Stimulated activated CD4-positive, alpha-beta T cell treated with anti-CD3 and anti-CD28 coated beads, Interleukin-1b, Interleukin-23, amount 100 ng/mL, for 24 hours (primary cell): ENCODE data around the gene LSM14A.
A peak's percentile ranks its signal among the peaks of the same experiment; 100 is the strongest.
"Not testable (repeated sequence)": the region's sequence is repeated elsewhere in the genome, so short reads cannot be mapped to it uniquely, and the experiment has no call there.

Experiments
- DNase-seq, 4 experiments: peaks; one replicate each; pipeline ENCODE4 v3.0.0-alpha.2; 2020; ENCODE audit warnings: low read depth in 4 of 4, low spot score in 1 of 4

LSM14A gene

DNA sequence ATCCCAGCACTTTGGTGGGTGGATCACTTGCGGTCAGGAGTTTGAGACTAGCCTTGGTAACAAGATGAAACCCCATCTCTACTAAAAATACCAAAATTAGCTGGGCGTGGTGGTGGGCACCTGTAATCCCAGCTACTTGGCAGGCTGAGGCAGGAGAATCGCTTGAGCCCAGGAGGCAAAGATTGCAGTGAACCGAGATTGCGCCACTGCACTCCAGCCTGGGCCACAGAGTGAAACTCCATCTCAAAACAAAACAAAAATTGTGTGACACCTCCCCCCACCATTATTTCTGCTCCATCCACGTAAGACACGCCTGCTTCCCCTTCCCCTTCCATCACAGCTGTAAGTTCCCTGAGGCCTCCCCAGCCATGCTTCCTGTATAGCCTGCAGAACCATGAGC lies 13.3 kb upstream of the LSM14A start:
- not testable (repeated sequence) for DNase-seq

DNA sequence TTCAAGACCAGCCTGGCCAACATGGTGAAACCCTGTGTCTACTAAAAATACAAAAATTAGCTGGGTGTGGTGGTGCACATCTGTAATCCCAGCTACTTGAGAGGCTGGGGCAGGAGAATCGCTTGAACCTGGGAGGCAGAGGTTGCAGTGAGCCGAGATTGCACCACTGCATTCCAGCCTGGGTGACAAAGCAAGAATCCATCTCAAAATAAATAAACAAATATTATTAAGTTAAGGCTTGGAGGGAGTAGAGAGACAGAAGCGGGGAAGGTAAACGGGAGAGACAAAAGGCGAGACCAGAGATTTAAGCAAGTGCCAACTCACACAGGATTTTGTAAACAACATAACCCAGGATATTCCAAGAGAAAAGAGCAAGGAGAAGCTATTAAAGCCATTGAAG lies 12.8 kb upstream of the LSM14A start:
- not testable (repeated sequence) for DNase-seq

DNA sequence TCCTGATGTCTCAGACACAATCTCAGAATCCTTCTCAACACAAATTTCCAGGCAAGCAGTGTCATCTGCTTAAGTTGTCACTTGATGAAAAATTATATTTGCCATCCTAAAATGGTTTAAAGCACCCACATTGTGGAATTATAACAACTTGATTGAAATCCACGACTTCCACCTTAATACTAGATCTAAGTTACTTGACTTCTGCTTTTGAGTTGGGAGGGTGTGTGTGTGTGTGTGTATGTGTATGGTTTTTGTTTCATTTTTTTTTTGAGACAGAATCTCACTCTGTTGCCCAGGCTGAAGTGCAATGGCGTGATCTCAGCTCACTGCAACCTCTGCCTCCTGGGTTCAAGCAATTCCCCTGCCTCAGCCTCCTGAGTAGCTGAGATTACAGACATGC lies 10.4 kb upstream of the LSM14A start:
- DNase-seq: not testable (repeated sequence)

DNA sequence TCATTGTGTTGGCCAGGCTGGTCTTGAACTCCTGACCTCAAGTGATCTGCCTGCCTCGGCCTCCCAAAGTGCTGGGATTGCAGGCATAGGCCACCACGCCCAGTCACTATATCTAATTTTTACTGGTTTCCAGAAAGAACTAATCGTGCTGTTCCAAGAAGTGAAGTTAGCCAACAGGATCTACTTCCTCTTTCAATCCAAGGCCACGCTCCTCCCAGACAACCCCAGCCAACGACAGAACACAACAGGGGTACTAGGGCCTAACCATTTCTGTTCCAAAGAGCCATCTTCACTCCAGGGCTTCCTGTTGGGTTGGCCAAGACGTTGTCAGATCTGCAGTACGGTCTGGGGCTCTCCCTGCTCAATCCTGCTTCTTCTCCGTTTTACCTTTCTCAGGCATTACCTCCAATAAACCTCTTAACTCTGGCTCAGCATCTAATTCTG lies 7.0 kb upstream of the LSM14A start:
- no peak for DNase-seq

DNA sequence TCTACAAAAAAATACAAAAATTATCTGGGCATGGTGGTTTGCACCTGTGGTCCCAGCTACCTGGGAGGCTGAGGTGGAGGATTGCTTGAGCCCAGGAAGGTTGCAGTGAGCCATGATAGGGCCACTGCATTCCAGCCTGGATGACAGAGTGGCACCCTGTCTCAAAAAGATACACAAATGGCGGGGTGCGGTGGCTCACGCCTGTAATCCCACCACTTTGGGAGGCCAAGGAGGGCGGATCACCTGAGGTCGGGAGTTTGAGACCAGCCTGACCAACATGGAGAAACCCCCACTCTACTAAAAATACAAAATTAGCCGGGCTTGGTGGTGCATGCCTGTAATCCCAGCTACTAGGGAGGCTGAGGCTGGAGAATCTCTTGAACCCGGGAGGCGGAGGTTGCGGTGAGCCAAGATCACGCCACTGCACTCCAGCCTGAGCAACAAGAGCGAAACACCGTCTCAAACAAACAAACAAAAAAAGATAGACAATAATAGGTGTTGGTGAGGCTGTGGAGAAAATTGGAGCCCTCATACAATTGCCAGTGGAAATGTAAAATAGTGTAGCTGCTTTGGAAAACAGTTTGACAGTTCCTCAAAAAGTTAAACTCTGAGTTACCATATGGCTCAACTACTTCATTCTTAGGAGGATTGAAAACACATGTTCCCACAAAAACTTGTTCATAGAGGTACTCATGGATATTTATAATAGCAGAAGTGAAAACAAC lies 2.7 kb upstream of the LSM14A start:
- not testable (repeated sequence) for DNase-seq

DNA sequence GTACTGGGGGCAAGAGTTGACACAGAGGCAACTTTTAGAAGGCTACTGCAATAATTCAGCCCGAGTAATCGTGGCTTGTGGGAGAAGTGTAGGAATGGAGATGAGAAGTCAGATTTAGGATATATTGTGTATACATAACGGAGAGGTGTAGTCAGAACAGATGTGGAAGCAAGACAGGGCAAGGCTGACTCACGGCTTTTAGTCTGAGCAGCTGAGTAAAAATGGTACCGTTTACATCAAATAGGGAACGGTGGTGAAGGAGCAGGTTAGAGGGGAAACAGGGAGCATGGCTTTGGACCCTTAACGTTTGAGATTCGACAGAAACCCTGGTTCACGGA lies 796 bp upstream of the LSM14A start:
- peak in 3 of 4 experiments; percentile 26 to 39 (median 35) for DNase-seq

DNA sequence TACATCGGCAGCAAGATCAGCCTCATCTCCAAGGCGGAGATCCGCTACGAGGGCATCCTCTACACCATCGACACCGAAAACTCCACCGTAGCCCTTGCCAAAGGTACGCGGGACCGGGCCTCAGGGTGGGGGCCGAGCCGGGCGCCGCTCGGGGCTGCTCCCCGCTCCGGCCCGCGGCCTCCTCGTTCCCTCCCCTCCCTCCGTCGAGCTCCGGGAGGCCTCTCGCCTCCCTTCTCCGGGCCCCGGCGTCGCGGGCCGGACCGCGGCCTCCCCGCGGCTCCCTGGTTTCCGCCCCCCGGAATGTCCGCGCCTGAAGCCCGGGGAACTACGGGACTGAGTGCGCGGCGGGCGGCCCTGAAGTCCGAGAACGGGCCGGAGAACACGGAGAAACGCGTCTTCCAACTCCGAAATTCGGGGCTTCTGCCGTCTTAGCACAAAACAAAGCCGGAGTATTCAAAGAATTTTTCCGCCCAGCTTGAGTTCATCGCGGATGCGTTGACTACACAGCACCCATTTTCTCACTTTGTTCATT lies 423 bp downstream of the LSM14A start:
- peak in 3 of 4 experiments; percentile 7 to 13 (median 7) for DNase-seq

DNA sequence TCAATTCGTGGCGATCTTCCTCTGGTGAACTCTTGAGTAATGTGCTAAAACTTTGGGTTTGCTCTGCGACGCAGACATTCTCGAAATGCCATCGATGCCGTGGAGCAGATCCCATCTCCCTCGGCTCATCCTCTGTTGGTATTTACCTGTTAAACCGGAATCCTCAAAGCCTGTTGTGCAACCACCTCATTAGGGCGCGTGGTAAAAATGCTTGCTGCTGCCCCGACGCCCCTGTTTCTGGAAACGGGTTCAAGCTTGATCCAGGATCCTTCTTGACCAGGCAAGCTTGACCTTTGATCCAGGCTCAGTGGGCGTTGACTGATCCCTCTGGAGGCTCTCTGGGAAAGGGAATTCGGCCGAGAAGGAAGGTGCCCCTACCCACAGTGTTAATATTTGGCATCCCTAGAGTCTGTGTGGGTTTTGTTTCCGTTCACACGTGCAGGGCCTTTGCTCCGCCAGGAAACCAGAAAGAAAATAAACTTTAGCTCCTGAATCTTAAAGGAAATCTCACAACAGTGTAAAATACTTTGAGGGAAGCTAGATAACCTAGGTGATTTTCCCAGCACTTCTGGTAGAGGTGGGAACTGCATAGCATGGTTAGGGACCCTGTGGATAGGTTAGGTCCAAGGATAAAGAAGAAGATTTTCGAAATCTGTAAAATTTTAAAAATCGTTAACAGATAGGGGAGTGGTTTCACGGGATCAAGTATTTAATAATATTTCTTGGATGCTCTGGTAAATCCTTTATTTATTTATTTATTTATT lies 1.1 kb downstream of the LSM14A start:
- peak in 3 of 4 experiments; percentile 2 to 8 (median 4) for DNase-seq

DNA sequence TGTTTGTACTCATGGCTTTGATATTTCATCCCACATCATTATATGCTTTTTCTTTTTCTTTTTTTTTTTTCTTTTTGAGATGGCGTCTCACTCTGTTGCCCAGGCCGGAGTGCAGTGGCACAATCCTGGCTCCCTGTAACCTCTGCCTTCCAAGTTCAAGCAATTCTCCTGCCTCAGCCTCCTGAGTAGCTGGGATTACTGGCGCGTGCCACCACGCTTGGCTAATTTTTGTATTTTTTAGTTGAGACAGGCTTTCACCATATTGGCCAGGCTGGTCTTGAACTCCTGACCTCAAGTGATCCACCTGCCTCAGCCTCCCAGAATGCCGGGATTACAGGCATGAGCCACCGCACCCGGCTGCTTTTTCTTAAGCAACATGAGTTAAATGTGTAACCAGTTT lies 2.9 kb downstream of the LSM14A start:
- DNase-seq: not testable (repeated sequence)

DNA sequence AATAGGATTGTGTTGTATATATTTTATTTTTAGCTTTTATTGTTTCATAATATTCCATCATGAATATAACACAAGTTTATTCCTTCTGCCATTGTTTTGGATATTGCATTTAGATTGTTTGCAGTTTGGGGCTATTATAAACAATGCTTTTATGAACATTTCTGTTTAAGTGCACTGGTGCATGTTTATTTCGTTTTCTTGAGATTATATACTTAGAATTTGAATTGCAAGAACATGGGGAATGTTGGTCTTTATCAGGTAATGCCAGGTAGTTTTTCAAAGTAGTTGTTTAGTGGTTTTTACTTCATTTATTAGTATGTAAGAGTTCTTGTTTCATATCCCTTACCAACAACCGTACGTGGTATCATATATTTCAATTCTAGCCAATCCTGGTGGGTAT lies 4.3 kb downstream of the LSM14A start:
- no peak for DNase-seq

DNA sequence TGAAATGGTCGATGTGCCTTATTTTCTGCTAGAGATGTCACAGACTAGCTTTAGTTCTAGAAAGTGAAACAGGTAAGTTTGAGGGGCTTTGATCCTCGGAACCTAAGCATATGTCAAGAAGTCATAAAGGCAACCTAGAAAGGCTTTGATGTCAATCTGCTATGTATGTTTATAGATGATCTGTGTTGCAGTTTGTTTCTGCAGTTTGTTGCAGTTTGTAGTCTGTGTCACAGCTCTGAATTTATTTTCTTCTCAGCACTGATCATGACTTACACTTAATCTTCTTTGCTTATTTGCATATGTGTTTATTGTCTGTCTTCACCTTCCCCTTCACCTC lies 5.9 kb downstream of the LSM14A start:
- no peak for DNase-seq

DNA sequence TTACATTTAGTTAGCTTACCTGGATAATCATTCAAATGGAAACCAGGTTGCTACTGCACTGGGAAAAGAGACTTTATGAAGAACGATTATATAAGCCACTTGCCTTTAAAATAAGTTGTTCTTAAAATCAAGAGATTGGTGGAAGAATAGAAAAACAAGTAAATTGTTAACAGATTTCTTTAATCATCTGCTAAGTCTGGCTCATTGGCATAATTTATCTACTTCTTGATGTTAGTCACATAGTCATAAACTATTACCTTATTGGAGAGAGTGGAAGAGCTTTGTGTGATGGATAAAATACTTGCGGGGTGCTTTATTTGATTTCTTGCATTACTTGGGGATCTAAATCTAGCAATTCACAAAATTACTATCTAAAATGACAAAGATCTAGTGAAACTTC lies 6.8 kb downstream of the LSM14A start:
- DNase-seq: no peak

DNA sequence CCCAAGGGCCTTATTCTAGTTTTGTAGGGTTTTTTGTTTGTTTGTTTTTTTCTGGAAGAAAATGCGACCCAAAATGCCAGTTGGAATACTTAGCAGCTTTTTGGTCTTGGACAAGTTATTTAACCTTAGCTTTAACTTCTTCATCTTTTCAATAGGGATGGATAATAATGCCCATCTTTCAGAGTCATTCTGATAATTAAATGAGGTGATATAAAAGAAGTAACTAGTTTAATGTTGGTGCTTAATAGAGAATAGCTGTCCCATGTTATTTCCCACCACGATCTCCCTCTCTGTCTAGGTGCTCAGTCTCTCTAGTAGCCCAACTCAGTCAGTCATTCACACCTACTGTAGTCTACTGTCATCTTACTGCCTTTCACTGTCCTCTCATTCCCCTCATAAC lies 8.0 kb downstream of the LSM14A start:
- DNase-seq: no peak

DNA sequence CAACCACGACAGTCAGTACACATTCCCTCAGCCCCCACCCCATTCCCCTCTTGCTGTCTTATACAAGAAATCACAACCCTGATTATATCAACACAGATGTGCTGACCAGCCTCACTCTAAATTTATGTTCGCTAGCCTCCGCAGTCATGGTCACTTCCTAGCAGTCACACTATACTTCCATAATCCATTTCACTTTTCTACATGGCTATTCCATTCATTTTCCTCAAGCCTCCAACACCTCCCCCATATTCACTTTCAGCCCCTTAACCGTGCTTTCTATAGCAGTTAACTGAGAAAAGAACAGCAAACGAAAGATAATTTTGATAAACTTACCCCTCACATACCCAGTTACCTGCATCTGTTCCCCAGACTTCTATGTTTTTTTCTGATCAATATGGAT lies 8.4 kb downstream of the LSM14A start:
- no peak for DNase-seq

DNA sequence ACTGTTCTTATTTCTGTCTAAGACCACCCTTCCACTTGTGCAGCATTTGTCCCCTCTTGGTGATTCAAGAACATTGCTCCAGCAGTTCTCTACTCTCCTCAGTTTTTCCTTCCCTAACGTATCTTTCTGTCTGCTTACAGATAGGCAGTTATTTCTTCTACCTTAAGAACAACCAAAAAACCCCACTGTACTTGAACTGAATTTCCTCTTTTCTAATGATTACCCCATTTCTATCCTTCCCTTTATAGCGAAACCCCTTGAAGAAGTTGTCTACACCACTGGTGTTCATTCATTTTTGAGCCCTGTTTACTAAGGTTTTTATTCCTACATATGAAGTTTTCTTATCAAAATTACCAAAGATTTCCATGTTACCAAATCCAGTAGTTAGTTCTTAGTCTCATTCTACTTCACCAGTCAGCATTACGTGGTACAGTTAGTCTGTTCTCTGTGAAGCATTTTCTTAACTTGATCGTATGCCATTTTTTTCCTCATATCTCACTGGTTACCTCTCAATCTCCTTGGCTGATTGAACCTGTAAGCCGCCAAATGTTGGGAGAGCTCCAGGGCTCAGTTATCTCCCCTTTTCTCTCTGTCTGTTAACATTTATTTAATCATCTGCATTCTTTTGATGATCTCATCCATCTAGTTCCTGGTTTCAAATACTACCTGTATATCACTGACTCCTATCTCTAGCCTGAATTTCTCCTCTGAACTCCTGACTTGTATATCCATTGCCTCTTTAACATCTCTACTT lies 9.0 kb downstream of the LSM14A start:
- DNase-seq: no peak

DNA sequence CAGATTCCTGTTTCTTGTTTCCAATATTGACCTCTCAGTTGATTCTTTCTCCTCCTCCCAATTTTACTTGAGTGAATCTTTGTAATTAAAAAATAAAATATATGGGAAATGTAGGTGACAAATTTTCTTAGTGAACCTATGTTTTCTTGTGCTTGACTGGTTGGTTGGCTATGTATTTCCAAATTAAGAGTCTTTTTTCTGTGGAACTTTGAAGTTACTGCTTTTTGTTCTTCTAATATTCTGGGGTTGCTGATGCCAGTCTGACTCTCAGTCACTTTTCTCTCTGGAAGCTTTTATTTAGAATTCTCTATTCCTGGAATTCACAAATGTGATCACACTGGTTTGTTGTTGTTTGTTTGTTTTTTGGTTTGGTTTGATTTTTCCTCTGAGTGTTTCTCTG lies 9.8 kb downstream of the LSM14A start:
- no peak for DNase-seq

DNA sequence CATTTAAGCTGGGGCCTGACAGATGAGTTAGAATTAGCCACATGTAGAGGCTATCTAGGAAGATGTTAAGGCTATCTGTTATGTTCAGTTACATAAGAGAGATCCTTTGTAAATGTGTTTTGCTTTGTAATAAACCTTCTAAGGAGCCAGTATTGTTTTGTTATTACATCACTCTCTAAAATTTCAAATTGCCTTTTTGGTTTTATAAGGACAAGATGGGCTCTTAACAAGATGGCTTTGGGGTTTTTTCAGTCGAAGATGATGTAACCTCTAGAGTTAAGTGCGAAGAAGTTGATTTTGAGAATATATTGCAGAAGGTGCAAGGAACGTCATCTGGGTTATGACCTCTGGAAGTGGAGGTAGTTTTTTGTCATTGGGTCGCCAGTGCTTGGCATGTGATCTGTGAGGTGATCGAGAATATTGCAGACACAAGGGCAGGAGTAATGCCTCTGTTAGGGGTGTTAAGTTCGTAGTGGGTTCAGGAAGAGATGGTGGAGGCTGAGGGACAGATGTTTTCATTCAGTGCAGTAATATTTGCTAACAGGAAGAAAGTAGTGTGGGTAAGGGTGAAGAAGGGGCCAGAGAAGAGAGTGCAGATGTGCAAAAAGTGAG lies 12.7 kb downstream of the LSM14A start:
- no peak for DNase-seq

DNA sequence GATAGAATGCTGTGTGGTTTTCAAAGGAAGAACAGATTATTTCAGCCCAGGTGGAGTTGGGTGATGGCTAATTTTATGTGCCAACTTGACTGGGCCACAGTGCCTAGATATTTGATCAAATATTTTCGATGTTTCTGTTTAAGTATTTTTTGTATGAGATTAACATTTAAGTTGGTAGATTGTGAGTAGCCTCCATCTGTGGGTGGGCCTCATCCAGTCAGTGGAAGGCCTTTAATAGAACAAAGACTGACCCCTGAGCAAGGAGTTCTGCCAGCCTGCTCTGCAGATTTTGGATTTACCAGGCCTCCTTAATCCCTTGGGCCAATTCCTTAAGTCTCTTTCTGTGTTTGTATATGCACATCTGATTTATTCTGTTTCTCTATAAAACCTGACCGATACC lies 13.9 kb downstream of the LSM14A start:
- DNase-seq: no peak

DNA sequence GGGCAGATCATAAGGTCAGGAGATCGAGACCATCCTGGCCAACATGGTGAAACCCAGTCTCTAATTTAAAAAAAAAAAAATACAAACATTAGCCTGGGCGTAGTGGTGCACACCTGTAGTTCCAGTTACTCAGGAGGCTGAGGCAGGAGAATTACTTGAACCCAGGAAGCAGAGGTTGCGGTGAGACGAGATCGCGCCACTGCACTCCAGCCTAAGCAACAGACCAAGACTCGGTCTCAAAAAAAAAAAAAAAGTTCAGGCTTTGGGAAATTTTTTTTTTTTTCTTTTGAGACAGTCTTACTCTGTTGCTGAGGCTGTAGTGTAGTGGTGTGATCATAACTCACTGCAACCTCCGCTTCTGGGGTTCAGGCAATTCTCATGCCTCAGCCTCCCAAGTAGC lies 14.7 kb downstream of the LSM14A start:
- DNase-seq: no peak

DNA sequence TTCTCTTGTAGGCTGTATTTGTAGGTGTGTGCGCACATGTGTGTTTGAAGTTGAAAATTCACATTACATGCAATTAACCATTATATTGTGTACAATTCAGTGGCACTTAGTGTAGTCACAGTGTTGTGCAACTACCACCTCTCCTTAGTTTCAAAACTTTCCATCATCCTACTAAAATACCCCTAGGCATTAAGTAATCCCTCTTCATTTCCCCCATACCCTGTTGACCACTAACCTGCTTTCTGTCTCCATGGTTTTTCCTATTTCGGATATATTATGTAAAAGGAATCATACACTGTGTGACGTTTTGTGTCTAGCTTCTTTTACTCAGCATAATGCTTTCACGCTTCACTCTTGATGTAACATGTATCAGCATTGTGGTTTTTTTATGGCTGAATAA lies 16.1 kb downstream of the LSM14A start:
- no peak for DNase-seq

DNA sequence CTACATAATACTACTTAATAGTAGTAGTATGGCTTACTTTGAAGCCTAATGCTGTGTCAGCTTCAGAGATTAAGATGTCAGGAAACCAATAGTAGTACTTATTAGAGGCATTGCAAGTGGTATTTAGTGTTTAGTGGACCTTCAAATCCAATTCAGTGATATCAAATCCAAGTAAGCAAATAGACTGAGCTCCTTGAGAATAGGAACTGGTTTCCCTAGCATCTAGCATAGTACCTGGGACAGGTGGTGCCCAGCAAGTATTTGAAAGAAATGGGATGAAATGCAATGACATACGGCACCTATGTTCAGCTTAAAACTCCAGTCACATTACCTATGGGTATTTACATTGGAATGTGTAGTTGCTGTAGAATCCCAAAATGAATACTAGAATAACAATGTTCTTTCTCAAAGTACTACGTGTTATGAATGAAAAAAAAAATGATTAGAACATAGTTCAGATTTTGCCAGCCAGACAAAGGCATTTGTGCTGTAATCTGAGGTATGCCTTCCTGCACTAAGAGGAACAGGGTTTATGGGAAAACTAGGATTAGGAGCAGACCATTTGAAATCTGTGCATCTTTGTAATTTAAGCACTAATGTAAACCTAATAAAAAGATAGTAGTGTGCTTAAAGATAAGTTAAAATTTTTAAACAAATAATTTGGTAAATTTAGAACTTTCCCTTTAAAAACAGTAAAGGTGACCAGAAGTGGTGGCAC lies 17.1 kb downstream of the LSM14A start:
- no peak for DNase-seq
